ENCODE results near the gene MAN1C1.

Gene MAN1C1

GRCh38 chr1:25573591-25573930, 43.0 kb upstream of the MAN1C1 start:
- TF ChIP-seq POLR2A (IDR thresholded peaks at IDR 0.05; ENCODE audit: low read depth, low read length): no peak
- TF ChIP-seq TAF1 (IDR thresholded peaks at IDR 0.05; ENCODE audit: borderline replicate concordance, low read depth, low read length): no peak
- no peak for TF ChIP-seq POLR2AphosphoS5 (IDR thresholded peaks at IDR 0.05; ENCODE audit: low read depth, low read length)
- no peak for FAIRE-seq
- DNase-seq (ENCODE audit: insufficient read length): no peak

GRCh38 chr1:25573961-25574360, 42.6 kb upstream of the MAN1C1 start:
- DNase-seq (ENCODE audit: insufficient read length): no peak
- no peak for FAIRE-seq
- TF ChIP-seq POLR2AphosphoS5 (IDR thresholded peaks at IDR 0.05; ENCODE audit: low read depth, low read length): no peak
- no peak for TF ChIP-seq POLR2A (IDR thresholded peaks at IDR 0.05; ENCODE audit: low read depth, low read length)
- no peak for TF ChIP-seq TAF1 (IDR thresholded peaks at IDR 0.05; ENCODE audit: borderline replicate concordance, low read depth, low read length)

DNA sequence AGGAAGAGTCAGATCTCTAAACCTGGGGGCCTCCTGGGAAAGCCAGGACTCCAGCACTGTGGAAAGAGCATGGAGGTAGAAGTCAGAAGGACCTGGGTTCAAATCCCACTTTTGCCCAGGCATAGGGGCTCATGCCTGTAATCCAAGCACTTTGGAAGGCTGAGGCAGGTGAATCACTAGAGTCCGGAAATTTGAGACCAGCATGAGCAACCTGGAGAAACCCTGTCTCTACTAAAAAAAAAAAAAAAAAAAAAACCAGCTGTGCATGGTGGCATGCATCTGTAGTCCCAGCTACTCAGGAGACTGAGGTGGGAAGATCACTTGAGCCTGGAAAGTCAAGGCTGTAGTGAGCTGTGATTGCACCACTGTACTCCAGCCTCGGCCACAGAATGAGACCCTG, 41.4 kb upstream of the MAN1C1 start:
- FAIRE-seq (no peak), DNase-seq (ENCODE audit: insufficient read length) (no peak)
- no peak for TF ChIP-seq POLR2A (IDR thresholded peaks at IDR 0.05; ENCODE audit: low read depth, low read length)
- TF ChIP-seq TAF1 (IDR thresholded peaks at IDR 0.05; ENCODE audit: borderline replicate concordance, low read depth, low read length): no peak
- TF ChIP-seq POLR2AphosphoS5 (IDR thresholded peaks at IDR 0.05; ENCODE audit: low read depth, low read length): no peak

GRCh38 chr1:25576459-25577133, 40.0 kb upstream of the MAN1C1 start:
- no peak for FAIRE-seq
- no peak for TF ChIP-seq POLR2AphosphoS5 (IDR thresholded peaks at IDR 0.05; ENCODE audit: low read depth, low read length)
- no peak for TF ChIP-seq POLR2A (IDR thresholded peaks at IDR 0.05; ENCODE audit: low read depth, low read length)
- TF ChIP-seq TAF1 (IDR thresholded peaks at IDR 0.05; ENCODE audit: borderline replicate concordance, low read depth, low read length): no peak
- DNase-seq (ENCODE audit: insufficient read length): no peak

DNA sequence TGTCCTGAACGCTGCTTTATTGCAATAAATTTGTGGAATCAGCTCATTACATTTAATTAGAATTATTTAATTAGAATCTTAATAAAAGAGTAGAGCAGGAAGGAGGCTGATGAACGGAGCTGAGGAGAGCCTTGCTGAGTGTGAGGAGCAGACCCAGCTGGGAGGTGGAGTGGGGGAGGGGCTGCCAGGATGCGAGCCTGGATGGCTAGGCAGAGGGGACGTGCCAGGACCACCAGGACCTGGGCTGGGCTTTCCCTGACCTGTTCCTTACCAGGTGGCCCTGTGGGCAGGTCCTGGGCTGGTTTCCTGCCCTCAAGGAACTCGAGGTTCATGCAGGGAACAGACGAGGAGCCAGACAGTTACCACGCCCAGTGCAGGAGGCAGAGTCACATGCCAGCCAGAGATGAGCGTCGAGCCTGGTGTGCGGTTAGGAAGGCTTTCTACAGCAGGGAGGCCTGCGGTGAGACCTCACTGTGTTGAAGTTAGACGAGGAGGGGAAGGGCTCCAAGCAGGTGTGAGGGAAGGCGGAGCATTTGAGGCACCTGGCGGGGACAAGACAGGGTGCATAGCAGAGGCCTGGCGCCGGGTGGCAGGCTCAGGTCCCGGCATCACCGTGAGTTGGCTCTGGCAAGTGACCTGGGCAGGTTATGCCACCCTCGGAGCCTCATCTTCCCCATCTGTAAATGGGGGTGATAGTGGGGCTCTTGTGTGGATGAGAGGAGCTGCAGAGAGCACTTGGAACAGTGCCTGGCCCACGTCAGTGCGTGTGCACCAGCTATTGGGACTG, 39.3 kb upstream of the MAN1C1 start:
- TF ChIP-seq POLR2AphosphoS5 (IDR thresholded peaks at IDR 0.05; ENCODE audit: low read depth, low read length): no peak
- TF ChIP-seq POLR2A (IDR thresholded peaks at IDR 0.05; ENCODE audit: low read depth, low read length): no peak
- no peak for TF ChIP-seq TAF1 (IDR thresholded peaks at IDR 0.05; ENCODE audit: borderline replicate concordance, low read depth, low read length)
- DNase-seq (ENCODE audit: insufficient read length) (no peak), FAIRE-seq (no peak)

GRCh38 chr1:25579292-25580252, 37.0 kb upstream of the MAN1C1 start:
- FAIRE-seq (no peak), DNase-seq (ENCODE audit: insufficient read length) (no peak)
- TF ChIP-seq TAF1 (IDR thresholded peaks at IDR 0.05; ENCODE audit: borderline replicate concordance, low read depth, low read length) (no peak), POLR2AphosphoS5 (IDR thresholded peaks at IDR 0.05; ENCODE audit: low read depth, low read length) (no peak), POLR2A (IDR thresholded peaks at IDR 0.05; ENCODE audit: low read depth, low read length) (no peak)

- DNase-seq (ENCODE audit: insufficient read length) (no peak), FAIRE-seq (no peak)
- TF ChIP-seq TAF1 (IDR thresholded peaks at IDR 0.05; ENCODE audit: borderline replicate concordance, low read depth, low read length) (no peak), POLR2AphosphoS5 (IDR thresholded peaks at IDR 0.05; ENCODE audit: low read depth, low read length) (no peak), POLR2A (IDR thresholded peaks at IDR 0.05; ENCODE audit: low read depth, low read length) (no peak)
These were observed 35.7 kb upstream of the MAN1C1 start for GRCh38 chr1:25580927-25581326.

DNA sequence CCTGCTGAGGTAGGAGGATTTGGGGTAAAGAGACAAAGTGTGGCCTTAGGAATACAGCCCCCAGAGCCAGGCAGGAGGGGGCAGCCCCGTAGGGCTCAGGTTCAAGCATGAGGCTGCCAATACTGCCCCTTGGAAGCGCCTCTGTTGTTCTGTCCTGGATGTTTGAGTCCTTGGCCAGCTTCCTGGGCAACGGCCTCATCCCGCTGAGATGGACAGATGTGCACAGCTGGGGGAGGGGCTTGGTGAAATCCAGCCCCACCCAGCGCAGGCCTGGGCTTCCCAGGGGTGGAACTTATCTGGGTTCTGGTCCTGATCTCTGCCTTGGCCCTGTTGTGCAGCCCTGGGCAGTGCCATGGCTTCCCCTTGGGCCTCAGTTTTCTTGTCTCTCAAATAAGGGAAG, 34.8 kb upstream of the MAN1C1 start:
- DNase-seq (ENCODE audit: insufficient read length): no peak
- FAIRE-seq: no peak
- no peak for TF ChIP-seq TAF1 (IDR thresholded peaks at IDR 0.05; ENCODE audit: borderline replicate concordance, low read depth, low read length)
- no peak for TF ChIP-seq POLR2AphosphoS5 (IDR thresholded peaks at IDR 0.05; ENCODE audit: low read depth, low read length)
- no peak for TF ChIP-seq POLR2A (IDR thresholded peaks at IDR 0.05; ENCODE audit: low read depth, low read length)

- TF ChIP-seq POLR2A (IDR thresholded peaks at IDR 0.05; ENCODE audit: low read depth, low read length): no peak
- no peak for TF ChIP-seq POLR2AphosphoS5 (IDR thresholded peaks at IDR 0.05; ENCODE audit: low read depth, low read length)
- no peak for FAIRE-seq
- DNase-seq (ENCODE audit: insufficient read length): no peak
These were observed 32.8 kb upstream of the MAN1C1 start for GRCh38 chr1:25583519-25584370.

DNA sequence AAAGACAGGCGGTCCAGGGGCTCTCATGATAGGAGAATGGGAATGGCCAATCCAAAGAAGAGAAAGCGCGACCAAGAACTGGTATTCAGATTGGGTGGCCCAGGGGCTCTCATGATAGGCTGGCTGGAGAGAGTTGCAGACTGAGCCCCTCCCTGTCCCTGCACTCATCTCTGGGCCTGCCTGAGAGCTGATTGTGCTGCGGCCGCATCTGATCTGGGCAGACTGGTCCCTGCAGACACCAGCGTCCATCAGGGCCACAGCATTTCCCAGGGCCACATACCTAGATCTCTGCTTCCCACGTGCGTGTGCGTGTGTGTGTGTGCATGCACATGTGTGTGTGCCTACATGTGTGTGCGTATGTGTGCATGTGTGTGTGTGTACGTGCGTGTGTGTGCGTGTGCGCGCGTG, 30.4 kb upstream of the MAN1C1 start:
- no peak for TF ChIP-seq TAF1 (IDR thresholded peaks at IDR 0.05; ENCODE audit: borderline replicate concordance, low read depth, low read length)
- no peak for TF ChIP-seq POLR2A (IDR thresholded peaks at IDR 0.05; ENCODE audit: low read depth, low read length)
- TF ChIP-seq POLR2AphosphoS5 (IDR thresholded peaks at IDR 0.05; ENCODE audit: low read depth, low read length): no peak
- DNase-seq (ENCODE audit: insufficient read length): no peak
- no peak for FAIRE-seq

All from GM12892 (cell line).